ENCODE data around the gene UBASH3B.

DNA sequence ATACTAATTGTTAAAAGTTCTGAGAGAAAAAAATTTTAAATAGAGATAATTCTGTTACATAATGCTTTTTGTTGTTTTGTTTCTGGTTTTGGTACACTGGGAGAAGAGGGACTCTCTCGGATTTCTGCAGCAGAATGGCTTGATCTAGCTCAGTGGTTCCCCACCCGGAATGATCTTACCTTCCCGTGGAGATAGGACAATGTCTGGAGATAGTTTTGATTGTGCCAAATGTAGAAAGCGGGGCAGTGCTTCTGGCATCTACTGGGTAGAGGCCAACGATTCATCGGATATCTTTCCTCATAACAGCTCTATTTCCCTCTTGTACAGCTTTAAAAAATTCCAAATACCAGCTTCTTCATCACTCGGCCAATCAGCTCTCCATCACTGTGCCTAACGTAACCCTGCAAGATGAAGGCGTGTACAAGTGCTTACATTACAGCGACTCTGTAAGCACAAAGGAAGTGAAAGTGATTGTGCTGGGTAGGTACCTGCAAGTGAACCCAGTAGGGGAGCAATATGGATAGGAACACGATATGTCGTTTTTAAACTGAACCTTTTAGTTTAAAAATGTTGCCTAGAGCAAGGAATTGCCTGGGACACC lies 195.9 kb downstream of the UBASH3B start:
- TF ChIP-seq FOXM1 (IDR thresholded peaks at IDR 0.05; ENCODE audit: borderline replicate concordance): no peak
- TF ChIP-seq, protein P1, sequence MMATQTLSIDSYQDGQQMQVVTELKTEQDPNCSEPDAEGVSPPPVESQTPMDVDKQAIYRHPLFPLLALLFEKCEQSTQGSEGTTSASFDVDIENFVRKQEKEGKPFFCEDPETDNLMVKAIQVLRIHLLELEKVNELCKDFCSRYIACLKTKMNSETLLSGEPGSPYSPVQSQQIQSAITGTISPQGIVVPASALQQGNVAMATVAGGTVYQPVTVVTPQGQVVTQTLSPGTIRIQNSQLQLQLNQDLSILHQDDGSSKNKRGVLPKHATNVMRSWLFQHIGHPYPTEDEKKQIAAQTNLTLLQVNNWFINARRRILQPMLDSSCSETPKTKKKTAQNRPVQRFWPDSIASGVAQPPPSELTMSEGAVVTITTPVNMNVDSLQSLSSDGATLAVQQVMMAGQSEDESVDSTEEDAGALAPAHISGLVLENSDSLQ (IDR thresholded peaks at IDR 0.05): no peak

All from HEK293T (cell line).